Measurements from ENCODE around the gene FYTTD1. TPM values are rescaled to one million over a fixed set of nuclear protein-coding genes. Genes with fewer than 3 reads are reported as not detected.

FYTTD1 gene
- total and polyA plus RNA-seq, 2 donors (not counting 1 experiment from before 2014, with no cell fraction given), result 44.3 to 63.4 TPM

DNA sequence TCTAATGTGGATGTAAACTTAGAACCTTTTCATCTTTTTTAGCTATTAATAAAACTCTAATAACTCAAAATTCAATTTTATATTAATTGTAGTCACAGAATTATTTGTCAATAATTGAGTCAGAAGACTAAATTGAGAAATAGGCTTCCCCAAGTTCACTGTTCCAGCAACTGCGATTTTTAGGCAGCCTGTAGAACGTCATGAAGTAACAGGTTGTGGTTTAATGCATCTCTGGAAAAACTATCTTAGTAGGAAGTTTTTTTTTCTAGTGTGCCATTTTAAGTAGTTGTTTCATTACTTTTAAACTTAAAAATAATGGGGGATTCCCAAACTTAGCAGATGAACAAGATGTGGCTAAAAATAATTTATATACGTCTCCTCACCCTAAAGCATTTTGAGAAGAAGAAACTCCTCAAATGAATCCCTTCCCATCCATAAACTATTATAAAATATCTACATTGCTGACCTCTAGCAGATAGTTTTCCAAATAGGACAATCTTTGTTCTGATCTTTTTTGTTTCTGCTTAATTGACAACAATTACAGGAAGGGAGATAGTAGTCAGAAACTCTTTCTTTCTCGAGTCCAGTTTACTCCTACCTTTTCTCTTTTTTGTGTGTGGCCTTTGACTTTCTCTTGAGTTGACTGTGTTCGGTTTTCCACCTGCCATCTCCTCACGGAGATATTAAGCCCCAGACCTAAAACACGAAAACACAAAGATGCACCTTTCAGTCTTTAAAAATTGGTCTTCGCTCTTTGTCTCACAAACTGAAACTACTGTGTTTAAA is 84.4 kb downstream of the FYTTD1 start:
- Histone ChIP-seq H3K27ac (ENCODE audit: insufficient read depth, low read length) (no peak overlapping the region), H3K4me1 (ENCODE audit: control insufficient read depth, extremely low read depth, insufficient read depth, low read length) (no peaks in the 10 kb centered on the region), H3K4me2 (ENCODE audit: extremely low read depth, insufficient read depth, low read length) (no peak overlapping the region), H3K27me3 (ENCODE audit: control insufficient read depth, insufficient read depth, low read length) (no peaks in the 10 kb centered on the region), H3K79me2 (ENCODE audit: control insufficient read depth, insufficient read depth, low read length) (no peaks in the 10 kb centered on the region), H4K20me1 (ENCODE audit: control insufficient read depth, extremely low read depth, insufficient read depth, low read length) (no peaks in the 10 kb centered on the region), H3K9me3 (ENCODE audit: control insufficient read depth, insufficient read depth, low read depth, low read length) (no peaks in the 10 kb centered on the region), H3K36me3 (ENCODE audit: control insufficient read depth, insufficient read depth, low read length) (peaks cover 6% of the 10 kb centered on the region), H2AFZ (ENCODE audit: low read length) (no peak overlapping the region), H3K4me3 (replicated peaks in 1 of 4; ENCODE audit: control extremely low read depth in 1 of 4, insufficient read depth in 1 of 4, low read depth in 3 of 4, low read length in 4 of 4) (no peak overlapping the region), H3K9ac (ENCODE audit: insufficient read depth, low read length) (no peak overlapping the region)
- no peak for TF ChIP-seq EZH2 (IDR thresholded peaks at IDR 0.05; ENCODE audit: low read length, missing control alignments)
- no peak for DNase-seq (ENCODE audit: low read depth in 2 of 2)

DNA sequence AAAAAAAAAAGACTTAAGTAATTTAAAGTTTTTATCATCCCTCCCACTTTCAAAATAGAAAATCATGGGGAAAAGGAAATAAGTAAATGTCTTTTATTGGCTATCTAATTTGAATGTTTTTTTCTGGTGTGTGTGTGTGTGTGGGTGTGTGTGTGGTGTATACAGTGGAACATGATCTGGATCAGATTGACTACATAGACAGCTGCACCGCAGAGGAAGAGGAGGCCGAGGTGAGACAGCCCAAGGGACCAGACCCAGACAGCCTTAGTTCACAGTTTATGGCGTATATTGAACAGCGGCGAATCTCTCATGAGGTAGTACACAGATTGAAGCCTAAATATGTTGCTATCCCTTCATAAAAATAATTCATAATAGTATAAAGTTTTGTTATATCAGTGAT is 85.8 kb downstream of the FYTTD1 start:
- DNase-seq (ENCODE audit: low read depth in 2 of 2), result no peak
- no peak overlapping the region for H2AFZ ChIP-seq (ENCODE audit: low read length)
- no peaks in the 10 kb centered on the region for H3K9me3 ChIP-seq (ENCODE audit: control insufficient read depth, insufficient read depth, low read depth, low read length)
- H3K36me3 ChIP-seq (ENCODE audit: control insufficient read depth, insufficient read depth, low read length), result peaks cover 6% of the 10 kb centered on the region
- no peaks in the 10 kb centered on the region for H3K79me2 ChIP-seq (ENCODE audit: control insufficient read depth, insufficient read depth, low read length)
- H4K20me1 ChIP-seq (ENCODE audit: control insufficient read depth, extremely low read depth, insufficient read depth, low read length), result no peaks in the 10 kb centered on the region
- H3K9ac ChIP-seq (ENCODE audit: insufficient read depth, low read length), result no peak overlapping the region
- no peak overlapping the region for H3K4me3 ChIP-seq (replicated peaks in 1 of 4; ENCODE audit: control extremely low read depth in 1 of 4, insufficient read depth in 1 of 4, low read depth in 3 of 4, low read length in 4 of 4)
- no peak for TF ChIP-seq EZH2 (IDR thresholded peaks at IDR 0.05; ENCODE audit: low read length, missing control alignments)
- TF ChIP-seq, protein P1, sequence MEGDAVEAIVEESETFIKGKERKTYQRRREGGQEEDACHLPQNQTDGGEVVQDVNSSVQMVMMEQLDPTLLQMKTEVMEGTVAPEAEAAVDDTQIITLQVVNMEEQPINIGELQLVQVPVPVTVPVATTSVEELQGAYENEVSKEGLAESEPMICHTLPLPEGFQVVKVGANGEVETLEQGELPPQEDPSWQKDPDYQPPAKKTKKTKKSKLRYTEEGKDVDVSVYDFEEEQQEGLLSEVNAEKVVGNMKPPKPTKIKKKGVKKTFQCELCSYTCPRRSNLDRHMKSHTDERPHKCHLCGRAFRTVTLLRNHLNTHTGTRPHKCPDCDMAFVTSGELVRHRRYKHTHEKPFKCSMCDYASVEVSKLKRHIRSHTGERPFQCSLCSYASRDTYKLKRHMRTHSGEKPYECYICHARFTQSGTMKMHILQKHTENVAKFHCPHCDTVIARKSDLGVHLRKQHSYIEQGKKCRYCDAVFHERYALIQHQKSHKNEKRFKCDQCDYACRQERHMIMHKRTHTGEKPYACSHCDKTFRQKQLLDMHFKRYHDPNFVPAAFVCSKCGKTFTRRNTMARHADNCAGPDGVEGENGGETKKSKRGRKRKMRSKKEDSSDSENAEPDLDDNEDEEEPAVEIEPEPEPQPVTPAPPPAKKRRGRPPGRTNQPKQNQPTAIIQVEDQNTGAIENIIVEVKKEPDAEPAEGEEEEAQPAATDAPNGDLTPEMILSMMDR (conservative IDR thresholded peaks at IDR 0.05 in 1 of 2, IDR thresholded peaks at IDR 0.05 in 1 of 2; ENCODE audit: low read depth in 1 of 2, low read length in 2 of 2), result no peak
- H3K4me1 ChIP-seq (ENCODE audit: control insufficient read depth, extremely low read depth, insufficient read depth, low read length), result no peaks in the 10 kb centered on the region
- H3K27ac ChIP-seq (ENCODE audit: insufficient read depth, low read length), result no peak overlapping the region
- no peak overlapping the region for H3K4me2 ChIP-seq (ENCODE audit: extremely low read depth, insufficient read depth, low read length)
- no peaks in the 10 kb centered on the region for H3K27me3 ChIP-seq (ENCODE audit: control insufficient read depth, insufficient read depth, low read length)

DNA sequence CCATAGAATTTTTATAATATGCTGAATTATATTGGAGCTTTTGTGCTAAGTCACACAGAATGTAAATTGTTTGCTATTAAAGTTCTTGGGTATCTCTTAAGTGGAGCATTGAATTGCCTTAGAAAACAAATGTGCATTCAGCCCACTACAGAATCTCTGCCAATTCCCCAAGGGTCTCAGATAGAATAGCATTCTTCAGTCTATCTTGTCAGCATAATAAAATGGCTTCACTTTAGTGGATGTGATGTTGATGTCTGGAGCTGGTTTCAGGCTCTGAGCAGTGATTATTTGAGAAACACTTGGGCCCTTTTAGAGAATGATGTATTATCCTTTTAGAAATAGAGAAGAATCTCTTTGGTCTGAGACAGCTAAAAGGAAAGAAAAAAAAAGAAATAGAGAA is 86.6 kb downstream of the FYTTD1 start:
- Histone ChIP-seq H3K9ac (ENCODE audit: insufficient read depth, low read length) (no peak overlapping the region), H3K4me1 (ENCODE audit: control insufficient read depth, extremely low read depth, insufficient read depth, low read length) (no peaks in the 10 kb centered on the region), H4K20me1 (ENCODE audit: control insufficient read depth, extremely low read depth, insufficient read depth, low read length) (no peaks in the 10 kb centered on the region), H3K36me3 (ENCODE audit: control insufficient read depth, insufficient read depth, low read length) (peaks cover 9% of the 10 kb centered on the region), H3K27me3 (ENCODE audit: control insufficient read depth, insufficient read depth, low read length) (no peaks in the 10 kb centered on the region), H3K79me2 (ENCODE audit: control insufficient read depth, insufficient read depth, low read length) (no peaks in the 10 kb centered on the region), H3K27ac (ENCODE audit: insufficient read depth, low read length) (no peak overlapping the region), H2AFZ (ENCODE audit: low read length) (no peak overlapping the region), H3K4me3 (replicated peaks in 1 of 4; ENCODE audit: control extremely low read depth in 1 of 4, insufficient read depth in 1 of 4, low read depth in 3 of 4, low read length in 4 of 4) (no peak overlapping the region), H3K4me2 (ENCODE audit: extremely low read depth, insufficient read depth, low read length) (no peak overlapping the region), H3K9me3 (ENCODE audit: control insufficient read depth, insufficient read depth, low read depth, low read length) (no peaks in the 10 kb centered on the region)
- no peak for DNase-seq (ENCODE audit: low read depth in 2 of 2)
- TF ChIP-seq EZH2 (IDR thresholded peaks at IDR 0.05; ENCODE audit: low read length, missing control alignments), result no peak
- TF ChIP-seq, protein P1 (conservative IDR thresholded peaks at IDR 0.05 in 1 of 2, IDR thresholded peaks at IDR 0.05 in 1 of 2; ENCODE audit: low read depth in 1 of 2, low read length in 2 of 2), result no peak

Other genes starting within 250 kb of the FYTTD1 start
- gene BDH1, start 193.9 kb upstream of the FYTTD1 start, total RNA-seq, result 0.51 and 0.66 TPM in 2 replicates
- 3.1 and 8.2 TPM in 2 replicates for gene BDH1, start 193.9 kb upstream of the FYTTD1 start, polyA plus RNA-seq
- gene RUBCN, start 13.0 kb upstream of the FYTTD1 start, total RNA-seq, result 7.7 and 13.0 TPM in 2 replicates
- 15.2 and 22.3 TPM in 2 replicates for gene RUBCN, start 13.0 kb upstream of the FYTTD1 start, polyA plus RNA-seq
- gene LRCH3, start 41.4 kb downstream of the FYTTD1 start, total RNA-seq, result 57.5 and 87.2 TPM in 2 replicates
- 42.9 and 70.9 TPM in 2 replicates for gene LRCH3, start 41.4 kb downstream of the FYTTD1 start, polyA plus RNA-seq
- 535 and 1,048 TPM in 2 replicates for gene RPL35A, start 200.3 kb downstream of the FYTTD1 start, total RNA-seq
- 902 and 937 TPM in 2 replicates for gene RPL35A, start 200.3 kb downstream of the FYTTD1 start, polyA plus RNA-seq
- gene LMLN, start 210.3 kb downstream of the FYTTD1 start, total RNA-seq, result 5.9 and 7.1 TPM in 2 replicates
- gene LMLN, start 210.3 kb downstream of the FYTTD1 start, polyA plus RNA-seq, result 5.0 and 6.6 TPM in 2 replicates